Ovary (tissue), 9 donors: ENCODE data around the gene SLC12A9. TPM values are rescaled to one million over a fixed set of nuclear protein-coding genes. Genes with fewer than 3 reads are reported as not detected.

Source experiments
- DNase-seq, 5 donors: peaks; one replicate each; pipeline ENCODE4 v3.0.0-alpha.2; 2019 to 2020
- H3K27ac ChIP-seq, 2 donors: fragments of 200-600 bp; one replicate each; pipeline versions ENCODE4 v1.5.1 to v1.8.0; 2019 to 2022
- H3K27me3 ChIP-seq: fragments of 200-600 bp; one replicate; pipeline ENCODE4 v1.8.0; 2022
- H3K36me3 ChIP-seq: fragments of 200-600 bp; sonication (generic); one replicate; pipeline ENCODE4 v1.5.1; 2019
- H3K4me1 ChIP-seq: one replicate; pipeline ENCODE4 v1.8.1; 2013; ENCODE audit warnings: mild to moderate bottlenecking, moderate library complexity; ENCODE audit not compliant: insufficient read depth
- H3K4me3 ChIP-seq: fragments of 200-600 bp; sonication (generic); one replicate; pipeline ENCODE4 v1.5.1; 2017
- H3K9me3 ChIP-seq, 2 donors: fragments of 200-600 bp in 1 of 2; sonication (generic) in 1 of 2; one replicate each; pipeline versions ENCODE4 v1.5.1 to v1.8.1; 2013 to 2019; ENCODE audit warnings: mild to moderate bottlenecking in 1 of 2, moderate library complexity in 1 of 2
- EP300 ChIP-seq: sonication (generic); formaldehyde crosslinking; IDR thresholded peaks from one replicate; pipeline ENCODE4 v1.6.1; 2017; ENCODE audit warnings: antibody characterized with exemption
- POLR2A ChIP-seq: fragments of 450-650 bp; IDR thresholded peaks from one replicate; pipeline ENCODE4 v1.6.1; 2017; ENCODE audit warnings: antibody characterized with exemption, mild to moderate bottlenecking, moderate library complexity
- WGBS, 3 donors: extraction: QIAGEN DNeasy Blood & Tissue Kit in 1 of 3; methylation state at CpG; one replicate each; pipeline versions ENCODE4 v1.1.5 to v1.1.7; 2013 to 2017; 5-methylcytosine and 5-hydroxymethylcytosine counted together
- intact Hi-C, 4 donors: fragments of 100-400 bp; cut with DNase I; formaldehyde crosslinking; loops; one replicate each; pipeline versions ENCODE4 v1.11.0 to v1.15.1; 2022 to 2023
- polyA plus RNA-seq, 2 donors: library from polyadenylated mRNA; stranded (reverse); fragments of 200-250 nt in 1 of 2; fragments of 350-450 nt in 1 of 2; fragmentation: Illumina TruSeq in 1 of 2; extraction: RNeasy Lipid Tissue Mini Kit (QIAGEN cat#74804) in 1 of 2; gene quantifications; one replicate each; pipeline ENCODE4 v1.2.3, GENCODE V29; 2013 to 2014
- total RNA-seq, 7 donors: library from RNA; depleted of rRNA in 2 of 7; stranded (reverse); fragments of >200 nt in 2 of 7; fragmentation: NEBNext Ultra II Directional in 3 of 7; extraction: Animal tissue kit (Norgen Biotek cat#: 25700) in 3 of 7; gene quantifications; one replicate each; pipeline versions ENCODE4 v1.1.0 to v1.2.4, GENCODE V29; 2016 to 2023
- TF ChIP-seq, protein P1 (sequence below), 3 donors: fragments of 450-650 bp in 2 of 3; fragments of 200-600 bp in 1 of 3; IDR thresholded peaks; one replicate each; pipeline versions ENCODE4 v1.5.1 to v1.8.0; 2016 to 2022; ENCODE audit warnings: antibody characterized with exemption in 3 of 3, mild to moderate bottlenecking in 1 of 3
- donor health status: DM: no; HTN: no; CAD: no; lungs with moderate emphysema.
- donor health status: DM: no; HTN: no; CAD: no.
- donor health status: Bipolar disorder and iron deficiency.
- donor health status: DM: yes; HTN: yes; CAD: no.
- donor health status: DM: no; HTN: no; CAD: no.
- donor health status: DM: yes; HTN: yes; CAD: no.

Gene SLC12A9
- total and polyA plus RNA-seq, 9 donors = 4.7 to 31.8 (median 25.2) TPM

DNA sequence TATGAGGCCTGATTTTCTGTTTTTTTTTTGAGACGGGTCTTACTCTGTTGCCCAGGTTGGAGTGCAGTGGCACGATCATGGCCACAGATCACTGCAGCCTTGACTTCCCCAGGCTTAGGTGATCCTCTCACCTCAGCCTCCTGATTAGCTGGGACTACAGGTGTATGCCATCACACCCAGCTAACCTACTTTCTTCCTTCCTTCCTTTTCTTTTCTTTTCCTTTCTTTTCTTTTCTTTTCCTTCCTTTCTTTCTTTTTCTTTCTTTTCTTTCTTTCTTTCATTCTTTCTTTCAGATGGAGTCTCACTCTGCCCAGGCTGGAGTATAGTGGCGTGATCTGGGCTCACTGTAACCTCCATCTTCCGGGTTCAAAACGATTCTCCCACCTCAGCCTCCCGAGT lies 26.2 kb downstream of the SLC12A9 start:
- intact Hi-C loops = loop anchor here in 1 of 4 donors (10.0 kb wide), 1 partner anchor 366 kb away; the partner anchor contains the start of gene FIS1
- no peaks in the 10 kb centered on the region for H3K27me3 ChIP-seq
- no peak for DNase-seq
- H3K4me3 ChIP-seq = no peak overlapping the region
- peaks cover 6% of the 10 kb centered on the region for H3K4me1 ChIP-seq
- H3K27ac ChIP-seq = no peak overlapping the region
- H3K36me3 ChIP-seq = no peaks in the 10 kb centered on the region
- H3K9me3 ChIP-seq = no peaks in the 10 kb centered on the region
- WGBS, 3 donors = 71 to 77% (median 75%) methylated on average over 6 of the region's 6 CpGs
- TF ChIP-seq EP300 = no peak
- no peak for TF ChIP-seq POLR2A

DNA sequence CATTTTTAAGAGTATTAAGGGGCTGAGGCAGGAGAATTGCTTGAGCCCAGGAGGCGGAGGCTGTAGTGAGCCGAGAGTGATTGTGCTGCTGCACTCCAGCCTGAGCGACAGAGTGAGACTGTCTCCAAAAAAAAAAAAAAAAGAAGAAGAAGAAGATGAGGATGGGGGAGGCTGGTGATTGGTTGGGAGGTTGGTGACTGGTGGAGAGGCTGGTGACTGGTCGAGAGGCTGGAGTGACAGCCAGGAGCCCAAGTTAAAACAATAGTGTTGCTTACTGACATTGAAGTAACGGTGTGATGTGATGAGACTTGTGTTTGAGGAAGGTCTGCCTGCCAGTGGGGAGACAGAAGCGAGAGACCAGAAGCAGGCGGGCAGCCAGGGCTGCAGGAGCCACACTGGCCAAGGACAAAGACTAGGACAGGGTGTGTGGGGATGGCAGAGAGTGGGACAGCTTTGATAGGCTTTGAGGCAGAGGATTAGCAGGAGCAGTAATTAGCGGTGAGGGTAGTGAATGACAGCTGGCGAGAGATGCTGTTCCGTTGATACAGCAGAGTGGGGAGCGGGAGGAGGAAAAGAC lies 27.3 kb downstream of the SLC12A9 start:
- no peak for TF ChIP-seq POLR2A
- H3K4me3 ChIP-seq = no peak overlapping the region
- no peaks in the 10 kb centered on the region for H3K27me3 ChIP-seq
- intact Hi-C loops = loop anchor here in 1 of 4 donors (10.0 kb wide), 1 partner anchor 365 kb away; the partner anchor contains the start of gene FIS1
- no peaks in the 10 kb centered on the region for H3K9me3 ChIP-seq
- WGBS, 3 donors = 78 to 79% (median 78%) methylated on average over 11 of the region's 11 CpGs
- no peak overlapping the region for H3K27ac ChIP-seq
- H3K4me1 ChIP-seq = peaks cover 6% of the 10 kb centered on the region
- DNase-seq = no peak
- no peaks in the 10 kb centered on the region for H3K36me3 ChIP-seq

DNA sequence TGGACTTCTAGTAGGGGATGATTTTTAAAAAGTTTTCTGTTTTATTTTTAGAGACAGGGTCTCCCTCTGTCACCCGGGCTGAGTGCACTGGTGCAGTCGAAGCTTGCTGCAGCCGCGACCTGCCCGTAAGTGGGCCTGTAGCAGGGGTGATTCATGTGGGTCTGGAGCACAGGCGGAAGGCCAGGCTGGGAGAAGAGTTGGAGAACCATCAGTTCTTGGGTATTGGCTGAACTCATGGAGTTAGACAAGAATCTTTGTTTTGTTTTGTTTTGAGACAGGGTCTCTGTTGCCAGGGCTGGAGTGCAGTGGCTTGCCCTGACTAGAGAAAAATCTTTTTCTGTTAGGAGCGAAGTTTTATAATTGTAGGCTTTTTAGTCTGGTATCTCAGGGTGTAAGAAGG lies 28.1 kb downstream of the SLC12A9 start:
- TF ChIP-seq POLR2A = no peak
- TF ChIP-seq, protein P1, sequence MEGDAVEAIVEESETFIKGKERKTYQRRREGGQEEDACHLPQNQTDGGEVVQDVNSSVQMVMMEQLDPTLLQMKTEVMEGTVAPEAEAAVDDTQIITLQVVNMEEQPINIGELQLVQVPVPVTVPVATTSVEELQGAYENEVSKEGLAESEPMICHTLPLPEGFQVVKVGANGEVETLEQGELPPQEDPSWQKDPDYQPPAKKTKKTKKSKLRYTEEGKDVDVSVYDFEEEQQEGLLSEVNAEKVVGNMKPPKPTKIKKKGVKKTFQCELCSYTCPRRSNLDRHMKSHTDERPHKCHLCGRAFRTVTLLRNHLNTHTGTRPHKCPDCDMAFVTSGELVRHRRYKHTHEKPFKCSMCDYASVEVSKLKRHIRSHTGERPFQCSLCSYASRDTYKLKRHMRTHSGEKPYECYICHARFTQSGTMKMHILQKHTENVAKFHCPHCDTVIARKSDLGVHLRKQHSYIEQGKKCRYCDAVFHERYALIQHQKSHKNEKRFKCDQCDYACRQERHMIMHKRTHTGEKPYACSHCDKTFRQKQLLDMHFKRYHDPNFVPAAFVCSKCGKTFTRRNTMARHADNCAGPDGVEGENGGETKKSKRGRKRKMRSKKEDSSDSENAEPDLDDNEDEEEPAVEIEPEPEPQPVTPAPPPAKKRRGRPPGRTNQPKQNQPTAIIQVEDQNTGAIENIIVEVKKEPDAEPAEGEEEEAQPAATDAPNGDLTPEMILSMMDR (IDR thresholded peaks at IDR 0.05) = no peak
- Histone ChIP-seq H3K36me3 (no peaks in the 10 kb centered on the region), H3K4me3 (no peak overlapping the region), H3K4me1 (peaks cover 6% of the 10 kb centered on the region), H3K27me3 (no peaks in the 10 kb centered on the region), H3K9me3 (no peaks in the 10 kb centered on the region), H3K27ac (no peak overlapping the region)
- intact Hi-C loops = no loop called here
- WGBS, 3 donors = 80 to 87% (median 85%) methylated on average over 7 of the region's 7 CpGs
- DNase-seq = peak in 1 of 5 donors; percentile 15

DNA sequence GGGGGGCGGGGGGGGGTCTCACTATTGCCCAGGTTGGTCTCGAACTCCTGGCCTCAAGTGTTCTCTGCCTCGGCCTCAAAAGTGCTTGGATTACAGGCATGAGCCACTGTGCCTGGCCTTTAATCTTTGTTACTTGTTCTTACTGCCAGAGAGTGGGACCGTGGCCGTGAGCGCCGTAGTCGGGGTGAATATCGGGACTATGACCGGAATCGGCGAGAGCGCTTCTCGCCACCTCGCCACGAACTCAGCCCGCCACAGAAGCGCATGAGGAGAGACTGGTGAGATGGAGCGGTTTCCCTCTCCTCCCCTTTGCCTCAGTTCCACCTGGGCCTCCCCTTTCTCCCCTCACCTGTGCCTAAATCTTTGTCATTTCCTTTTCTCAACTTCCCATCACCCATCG lies 28.6 kb downstream of the SLC12A9 start:
- DNase-seq = peak in 1 of 5 donors; percentile 21
- H3K4me1 ChIP-seq = peaks cover 3% of the 10 kb centered on the region
- no peak overlapping the region for H3K4me3 ChIP-seq
- TF ChIP-seq, protein P1 (IDR thresholded peaks at IDR 0.05) = no peak
- TF ChIP-seq EP300 = no peak
- no peak for TF ChIP-seq POLR2A
- H3K27me3 ChIP-seq = no peaks in the 10 kb centered on the region
- no peak overlapping the region for H3K27ac ChIP-seq
- intact Hi-C loops = no loop called here
- H3K9me3 ChIP-seq = no peaks in the 10 kb centered on the region
- WGBS, 3 donors = 92 to 94% (median 93%) methylated on average over 20 of the region's 20 CpGs
- no peaks in the 10 kb centered on the region for H3K36me3 ChIP-seq

DNA sequence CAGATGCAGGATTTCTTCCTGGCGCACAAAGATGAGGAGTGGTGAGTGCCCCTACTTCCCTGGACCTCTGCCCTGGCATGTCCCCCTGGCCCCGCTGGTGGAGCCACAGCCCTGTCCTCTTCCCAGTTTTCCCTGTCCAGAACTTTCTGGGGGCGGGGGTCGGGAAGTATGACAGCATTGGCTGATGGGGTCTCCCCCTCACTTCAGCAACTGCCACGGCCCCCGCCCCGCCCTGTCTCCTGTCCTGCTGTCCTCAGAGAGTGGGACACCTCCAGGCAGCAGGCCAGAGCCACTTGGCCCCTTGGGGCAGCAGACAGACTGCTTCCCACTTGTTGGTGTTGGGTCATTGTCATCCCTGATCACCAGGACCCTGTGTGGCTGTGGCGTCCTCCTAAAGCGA lies 29.7 kb downstream of the SLC12A9 start:
- intact Hi-C loops = no loop called here
- Histone ChIP-seq H3K36me3 (no peaks in the 10 kb centered on the region), H3K27ac (no peak overlapping the region), H3K27me3 (no peaks in the 10 kb centered on the region), H3K9me3 (no peaks in the 10 kb centered on the region), H3K4me3 (no peak overlapping the region), H3K4me1 (no peaks in the 10 kb centered on the region)
- DNase-seq = no peak
- WGBS, 3 donors = 91 to 92% (median 91%) methylated on average over 9 of the region's 9 CpGs
- TF ChIP-seq, protein P1 (IDR thresholded peaks at IDR 0.05) = no peak
- TF ChIP-seq EP300 (no peak), POLR2A (no peak)
